Activated CD8-positive, alpha-beta memory T cell treated with anti-CD3 and anti-CD28 coated beads, Interleukin-2, amount 50 U/mL, for 1 hour (primary cell): Measurements from ENCODE around the gene BICDL1.

Experiments
- DNase-seq: peaks from one replicate; pipeline ENCODE4 v3.0.0-alpha.2; 2020; ENCODE audit errors: extremely low read depth

BICDL1 gene

DNA sequence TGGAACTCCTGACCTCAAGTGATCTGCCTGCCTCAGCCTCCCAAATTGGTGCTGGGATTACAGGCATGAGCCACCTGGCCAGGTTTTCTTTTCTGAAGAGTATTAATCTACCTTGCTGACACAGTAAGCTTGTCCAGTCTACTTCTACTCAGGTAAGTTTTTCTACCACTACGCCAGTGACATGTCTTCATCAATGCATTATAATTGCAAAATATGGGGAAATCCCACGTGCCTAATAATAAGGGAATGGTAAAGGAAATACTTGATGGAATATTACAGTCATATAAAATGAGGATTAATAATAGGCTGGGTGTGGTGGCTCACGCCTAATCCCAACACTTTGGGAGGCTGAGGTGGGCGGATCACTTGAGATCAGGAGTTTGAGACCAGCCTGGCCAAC lies 65.3 kb downstream of the BICDL1 start:
- no peak for DNase-seq

- DNase-seq = no peak
Observed at GRCh38 chr12:120055231-120056000, 66.4 kb downstream of the BICDL1 start.

GRCh38 chr12:120056739-120057138 lies 67.7 kb downstream of the BICDL1 start:
- no peak for DNase-seq

DNA sequence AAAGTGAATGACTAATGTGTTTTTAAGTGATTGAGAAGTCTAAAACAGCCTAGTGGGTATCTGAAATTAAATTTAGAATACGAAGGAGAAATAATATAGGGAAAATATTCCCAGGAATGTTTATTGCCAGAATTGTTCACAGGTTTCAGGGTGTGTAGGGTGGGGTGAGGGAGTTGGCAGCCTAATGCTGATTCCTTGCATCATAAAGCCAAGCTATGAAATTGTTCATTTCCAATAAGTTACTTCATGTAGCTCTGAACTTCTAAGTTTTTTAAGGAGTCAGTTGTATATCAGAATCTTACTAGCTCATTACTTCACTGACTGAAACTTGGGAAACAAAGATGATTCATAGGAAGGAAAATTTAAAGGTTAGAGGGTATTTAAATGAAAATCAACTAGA lies 71.2 kb downstream of the BICDL1 start:
- DNase-seq = no peak

- no peak for DNase-seq
Observed at GRCh38 chr12:120060717-120061116, 71.7 kb downstream of the BICDL1 start.

DNA sequence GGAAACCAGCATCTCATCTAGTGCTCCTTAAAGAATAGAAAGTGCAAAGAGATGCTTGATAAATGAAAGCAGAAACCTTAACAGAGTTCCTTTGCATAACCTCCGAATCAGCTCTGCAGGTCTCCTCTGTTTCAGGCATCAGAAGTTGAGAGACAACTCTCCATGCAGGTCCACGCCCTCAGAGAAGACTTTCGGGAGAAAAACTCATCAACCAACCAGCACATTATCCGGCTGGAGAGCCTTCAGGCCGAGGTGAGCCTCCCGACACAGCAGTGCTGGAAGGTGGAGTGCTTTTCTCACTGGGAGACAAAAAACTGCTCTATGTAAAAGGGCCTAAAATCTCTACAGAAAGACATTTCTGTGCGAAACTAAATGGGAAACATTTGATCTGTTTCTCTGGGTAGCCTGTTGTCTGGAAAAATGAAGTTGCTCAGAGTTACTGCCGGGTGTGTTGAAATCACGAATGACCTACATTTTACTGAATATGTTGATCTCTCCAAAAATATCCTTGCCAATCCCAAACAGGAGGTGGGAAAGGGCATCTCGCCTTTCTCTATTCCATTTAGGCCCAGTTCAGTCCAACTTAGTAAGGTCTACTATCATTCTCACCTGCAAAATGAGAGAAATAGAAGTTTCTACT lies 72.7 kb downstream of the BICDL1 start:
- DNase-seq = no peak

- DNase-seq = no peak
Observed at GRCh38 chr12:120062976-120063579, 74.0 kb downstream of the BICDL1 start.

GRCh38 chr12:120064054-120064940 lies 75.3 kb downstream of the BICDL1 start:
- DNase-seq = no peak

DNA sequence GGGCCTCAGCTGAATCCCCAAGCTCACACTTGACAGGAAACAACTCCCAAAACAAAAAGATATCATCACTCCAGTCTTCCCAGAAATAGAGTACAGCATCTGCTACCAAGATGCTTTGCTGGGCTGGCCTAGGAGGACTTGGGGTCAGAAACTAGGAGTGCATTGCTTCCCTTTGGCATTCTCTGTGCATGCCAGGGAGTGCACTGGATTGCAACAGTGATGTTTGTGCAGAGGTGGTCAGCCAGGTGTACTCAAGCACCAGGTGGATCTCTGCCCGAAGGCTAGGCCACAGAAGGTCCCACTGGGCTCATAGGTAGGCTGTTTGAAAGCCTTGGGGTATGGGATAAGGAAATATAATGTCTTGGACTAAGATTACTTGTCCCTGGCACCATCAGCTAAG lies 76.4 kb downstream of the BICDL1 start:
- no peak for DNase-seq

GRCh38 chr12:120066341-120066740 lies 77.3 kb downstream of the BICDL1 start:
- DNase-seq = no peak

- DNase-seq = no peak
Observed at GRCh38 chr12:120067084-120067869, 78.2 kb downstream of the BICDL1 start.

- no peak for DNase-seq
Observed at GRCh38 chr12:120067901-120068300, 78.9 kb downstream of the BICDL1 start.

DNA sequence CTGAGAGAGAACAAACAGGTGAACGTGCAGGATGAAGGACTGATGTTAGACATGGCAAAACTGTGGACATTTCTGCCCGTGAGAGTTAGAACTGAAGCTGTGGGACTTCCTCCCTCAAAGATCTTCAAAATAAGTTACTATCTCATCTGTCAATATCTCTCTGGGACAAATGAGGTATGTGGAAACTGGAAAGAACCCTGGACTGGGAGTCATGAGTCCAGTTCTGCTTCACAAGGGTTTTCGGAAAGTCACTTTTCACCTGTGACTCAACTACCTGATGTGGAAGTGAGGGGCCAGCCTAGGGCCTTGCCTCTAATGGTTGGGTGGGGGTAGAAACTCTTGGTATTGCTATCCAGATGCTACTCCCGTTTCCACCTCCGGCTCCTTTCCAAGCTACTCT lies 80.2 kb downstream of the BICDL1 start:
- DNase-seq = no peak

- no peak for DNase-seq
Observed at GRCh38 chr12:120071493-120072020, 82.5 kb downstream of the BICDL1 start.

DNA sequence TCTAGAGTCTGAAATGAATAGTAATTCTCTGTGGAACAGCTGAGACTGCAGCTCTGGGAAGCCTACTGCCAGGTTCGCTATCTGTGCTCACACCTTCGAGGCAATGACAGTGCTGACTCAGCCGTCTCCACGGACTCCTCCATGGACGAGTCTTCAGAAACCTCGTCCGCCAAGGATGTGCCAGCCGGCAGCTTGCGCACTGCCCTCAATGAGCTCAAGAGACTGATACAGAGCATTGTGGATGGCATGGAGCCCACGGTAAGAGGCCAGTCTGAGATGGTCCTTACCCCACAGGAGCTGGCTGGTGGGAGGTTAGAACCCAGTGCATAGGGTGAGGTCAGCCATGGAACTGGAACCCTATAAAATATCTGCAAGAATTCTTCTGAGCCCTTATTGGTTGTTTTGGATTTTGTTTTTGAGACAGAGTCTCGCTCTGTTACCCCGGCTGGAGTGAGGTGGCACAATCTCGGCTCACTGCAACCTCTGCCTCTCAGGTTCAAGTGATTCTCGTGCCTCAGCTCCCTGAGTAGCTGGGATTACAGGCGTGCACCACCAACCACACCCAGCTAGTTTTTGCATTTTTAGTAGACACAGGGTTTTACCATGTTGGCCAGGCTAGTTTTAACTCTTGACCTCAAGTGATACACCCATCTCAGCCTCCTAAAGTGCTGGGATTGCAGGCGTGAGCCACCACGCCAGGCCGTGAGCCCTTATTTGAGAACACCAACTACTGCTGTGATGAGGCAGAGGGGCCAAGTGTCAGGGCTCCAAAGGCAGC lies 83.6 kb downstream of the BICDL1 start:
- no peak for DNase-seq

- DNase-seq = no peak
Observed at GRCh38 chr12:120075034-120075616, 86.1 kb downstream of the BICDL1 start.

DNA sequence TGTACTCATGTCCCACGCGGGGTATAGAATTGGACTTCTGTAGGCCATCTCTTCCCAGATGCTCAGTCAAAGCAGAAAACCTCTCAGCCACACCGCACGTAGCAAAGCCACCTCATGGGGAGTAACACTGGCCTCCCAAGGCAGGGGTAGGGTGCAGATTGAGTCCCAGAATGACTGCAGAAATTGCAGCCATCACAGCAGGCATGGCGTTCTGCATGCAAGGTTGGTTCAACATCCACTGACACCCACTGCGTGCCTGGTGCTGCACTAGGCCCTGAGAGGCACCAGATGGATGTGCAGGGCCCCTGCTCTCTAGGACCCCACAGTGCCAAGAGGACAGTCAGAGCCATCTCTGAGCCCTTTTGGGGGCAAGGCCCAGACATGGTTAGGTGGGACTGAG lies 87.6 kb downstream of the BICDL1 start:
- DNase-seq = no peak

DNA sequence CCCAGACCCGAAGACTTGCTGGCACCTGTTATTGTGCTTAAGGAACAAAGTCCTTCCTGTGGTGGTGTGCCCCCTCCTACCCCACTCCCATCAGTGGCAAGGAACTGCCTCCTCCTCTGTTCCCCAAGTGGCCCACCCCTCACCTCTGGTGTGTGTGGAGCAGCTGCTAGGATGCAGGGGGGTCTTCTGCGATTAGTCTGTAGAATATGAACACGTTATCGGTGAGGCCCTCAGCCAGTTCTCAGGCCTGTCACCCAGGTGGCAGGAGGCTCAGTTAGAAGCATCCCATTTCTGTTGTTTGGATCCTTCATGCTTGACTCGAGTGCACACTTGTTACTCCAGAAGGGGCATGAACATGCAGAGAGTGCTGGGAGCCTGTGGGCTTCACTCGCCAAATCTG lies 88.2 kb downstream of the BICDL1 start:
- DNase-seq = no peak

GRCh38 chr12:120078868-120079267 lies 89.8 kb downstream of the BICDL1 start:
- DNase-seq = no peak
